Endothelial cell of umbilical vein (primary cell): ENCODE measurements around the gene SMIM14. TPM values are rescaled to one million over a fixed set of nuclear protein-coding genes. Genes with fewer than 3 reads are reported as not detected.

ENCODE experiments used
- BruUV-seq: library from RNA; stranded (reverse); fragments of 400-500 nt; replicated peaks from 2 replicates; lab custom pipeline; 2021; lab: Mats Ljungman, UMichigan
- CTCF ChIA-PET: fragments of 300-600, 350-600 bp; sonication (Branson Sonifier 250); formaldehyde crosslinking; loops from one replicate; lab custom pipeline; 2021; ENCODE audit warnings: antibody characterized with exemption, inconsistent platforms; lab: Charles Lee
- POLR2A ChIA-PET: fragments of 300-600, 350-600 bp; sonication (Branson Sonifier 250); formaldehyde crosslinking; loops from one replicate; lab custom pipeline; 2021; ENCODE audit warnings: antibody characterized with exemption, inconsistent platforms; lab: Charles Lee
- DNase-seq: peaks from one replicate; pipeline ENCODE4 v3.0.0-alpha.2; 2011; ENCODE audit warnings: low read depth, low spot score
- FAIRE-seq: peaks from 2 replicates; lab custom pipeline; 2011; peaks lifted over from hg19 to GRCh38; lab: Jason Lieb, UNC
- H2AFZ ChIP-seq: 2 replicates; pipeline ENCODE4 v1.6.0; 2012; ENCODE audit warnings: low read depth, low read length, control low read depth, inconsistent platforms
- H3K27ac ChIP-seq: 2 replicates; pipeline ENCODE4 v1.5.1; 2011; ENCODE audit warnings: low read depth, mild to moderate bottlenecking, control low read depth, low read length, moderate library complexity; ENCODE audit not compliant: insufficient read depth
- H3K27me3 ChIP-seq, 2 experiments: 2 replicates each; pipeline versions ENCODE4 v1.6.0 to v1.6.1; 2011; ENCODE audit warnings: low read length in 2 of 2, mixed read lengths in 1 of 2; ENCODE audit not compliant: control insufficient read depth in 2 of 2, insufficient read depth in 2 of 2
- H3K36me3 ChIP-seq, 2 experiments: 2 replicates in 1 of 2; 3 replicates in 1 of 2; pipeline ENCODE4 v1.5.1; 2011; ENCODE audit warnings: low read length in 2 of 2, mild to moderate bottlenecking in 1 of 2, moderate library complexity in 1 of 2; ENCODE audit not compliant: control insufficient read depth in 2 of 2, insufficient read depth in 2 of 2; ENCODE audit errors: extremely low read depth in 1 of 2
- H3K4me1 ChIP-seq: 3 replicates; pipeline ENCODE4 v1.5.1; 2011; ENCODE audit warnings: mild to moderate bottlenecking, low read length; ENCODE audit not compliant: control insufficient read depth, insufficient read depth; ENCODE audit errors: extremely low read depth
- H3K4me2 ChIP-seq: 2 replicates; pipeline ENCODE4 v1.6.1; 2011; ENCODE audit warnings: low read length, control low read depth, mixed read lengths; ENCODE audit not compliant: insufficient read depth
- H3K4me3 ChIP-seq, 3 experiments: fragments of 200-600 bp in 1 of 3; sonication (generic), shearing (Covaris generic) in 1 of 3; replicated peaks in 1 of 3; 2 replicates each; pipeline ENCODE4 v1.5.1; 2011 to 2016; ENCODE audit warnings: control low read depth in 3 of 3, low read length in 3 of 3, mild to moderate bottlenecking in 2 of 3, inconsistent platforms in 1 of 3, low read depth in 1 of 3, moderate library complexity in 1 of 3; ENCODE audit not compliant: insufficient read depth in 1 of 3
- H3K79me2 ChIP-seq: 2 replicates; pipeline ENCODE4 v1.6.0; 2012; ENCODE audit warnings: low read length, inconsistent platforms; ENCODE audit not compliant: control insufficient read depth, insufficient read depth
- H3K9ac ChIP-seq: replicated peaks from 2 replicates; pipeline ENCODE3; 2011; ENCODE audit warnings: low read length, control low read depth; ENCODE audit not compliant: insufficient read depth; ENCODE audit errors: extremely low read depth
- H3K9me1 ChIP-seq: replicated peaks from 3 replicates; pipeline ENCODE4 v1.6.0; 2011; ENCODE audit warnings: mild to moderate bottlenecking, low read length; ENCODE audit not compliant: control insufficient read depth, insufficient read depth; ENCODE audit errors: extremely low read depth
- H3K9me3 ChIP-seq: replicated peaks from 2 replicates; pipeline ENCODE4 v1.5.1; 2012; ENCODE audit warnings: low read length, inconsistent platforms; ENCODE audit not compliant: control insufficient read depth, insufficient read depth
- H4K20me1 ChIP-seq: replicated peaks from 2 replicates; pipeline ENCODE3; 2011; ENCODE audit warnings: mild to moderate bottlenecking, low read length; ENCODE audit not compliant: control insufficient read depth, insufficient read depth; ENCODE audit errors: extremely low read depth
- CTCF ChIP-seq, 2 donors: IDR thresholded peaks; 1 replicate in 1 of 2; 2 replicates in 1 of 2; pipeline ENCODE4 v1.5.1; 2011; ENCODE audit warnings: low read length in 2 of 2, mild to moderate bottlenecking in 2 of 2, moderate library complexity in 2 of 2, control low read depth in 1 of 2, inconsistent platforms in 1 of 2, low read depth in 1 of 2; ENCODE audit not compliant: insufficient read depth in 1 of 2; ENCODE audit errors: extremely low read depth in 1 of 2
- EZH2 ChIP-seq: IDR thresholded peaks from 2 replicates; pipeline ENCODE4 v1.6.1; 2012; ENCODE audit warnings: borderline replicate concordance, low read depth, mild to moderate bottlenecking, moderate library complexity, low read length, inconsistent platforms; ENCODE audit not compliant: severe bottlenecking
- FOS ChIP-seq: IDR thresholded peaks from 2 replicates; pipeline ENCODE4 v1.6.1; 2011; ENCODE audit warnings: mild to moderate bottlenecking, low read length, moderate library complexity, borderline replicate concordance; ENCODE audit not compliant: insufficient read depth
- GATA2 ChIP-seq: IDR thresholded peaks from 2 replicates; pipeline ENCODE4 v1.7.0; 2011; ENCODE audit warnings: low read depth, mild to moderate bottlenecking, moderate library complexity, mixed read lengths, low read length; ENCODE audit not compliant: insufficient read length, insufficient read depth
- JUN ChIP-seq: IDR thresholded peaks from 2 replicates; pipeline ENCODE4 v1.6.1; 2011; ENCODE audit warnings: borderline replicate concordance, low read depth; ENCODE audit not compliant: insufficient read length, insufficient read depth
- MAX ChIP-seq: IDR thresholded peaks from 2 replicates; pipeline ENCODE4 v1.6.1; 2011; ENCODE audit not compliant: insufficient read depth, insufficient read length
- MYC ChIP-seq: IDR thresholded peaks from one replicate; pipeline ENCODE4 v1.6.1; 2011; ENCODE audit warnings: mild to moderate bottlenecking, low read depth, low read length
- POLR2A ChIP-seq: IDR thresholded peaks from 2 replicates; pipeline ENCODE4 v1.6.1; 2012; ENCODE audit warnings: low read depth, mild to moderate bottlenecking, control low read depth, low read length
- POLR2AphosphoS5 ChIP-seq: IDR thresholded peaks from 2 replicates; pipeline ENCODE4 v1.6.1; 2012; ENCODE audit warnings: low read depth, mild to moderate bottlenecking, control low read depth, low read length, moderate library complexity; ENCODE audit not compliant: insufficient read depth
- dilution Hi-C: fragments of 300-500 bp; cut with MboI; formaldehyde crosslinking; loops from one replicate; pipeline ENCODE4 v1.15.0; 2019; ENCODE audit warnings: low sequenced_read_pairs; ENCODE audit not compliant: extremely low pct_ligation_motif_present
- intact Hi-C: fragments of 100-400 bp; cut with micrococcal nuclease; formaldehyde crosslinking; loops from one replicate; pipeline ENCODE4 v1.10.0; 2022
- polyA plus RNA-seq, 4 experiments: library from polyadenylated mRNA; depleted of rRNA in 3 of 4; stranded (reverse) in 3 of 4; unstranded in 1 of 4; fragments of >200 nt; gene quantifications; 2 replicates each; pipeline versions ENCODE4 v1.2.1 to v1.2.3, GENCODE V29; 2011 to 2012; ENCODE audit warnings: missing spikeins in 1 of 4
- total RNA-seq: library from RNA; stranded (reverse); gene quantifications from 2 replicates; pipeline ENCODE4 v1.2.3, GENCODE V29; 2021

Gene SMIM14
- total and polyA plus RNA-seq, 2 donors (not counting 3 experiments of a cell fraction or from before 2014, with no cell fraction given) = 12.3 to 15.4 TPM

GRCh38 chr4:39539089-39539611 is 99.5 kb downstream of the SMIM14 start:
- Histone ChIP-seq H2AFZ (no peak overlapping the region), H3K79me2 (no peaks in the 10 kb centered on the region), H3K4me3 (no peak overlapping the region), H3K4me2 (no peak overlapping the region), H3K4me1 (no peaks in the 10 kb centered on the region), H3K27ac (no peak overlapping the region), H3K36me3 (no peaks in the 10 kb centered on the region), H3K27me3 (no peaks in the 10 kb centered on the region), H4K20me1 (no peaks in the 10 kb centered on the region), H3K9me1 (no peaks in the 10 kb centered on the region), H3K9me3 (no peaks in the 10 kb centered on the region), H3K9ac (no peak overlapping the region)
- dilution Hi-C loops (no loop called here), intact Hi-C loops (no loop called here)
- TF ChIP-seq JUN (no peak), POLR2A (no peak), FOS (no peak), EZH2 (no peak), MYC (no peak), MAX (no peak), POLR2AphosphoS5 (no peak), GATA2 (no peak), CTCF (IDR thresholded peaks at IDR 0.05; ENCODE audit: extremely low read depth in 1 of 2, insufficient read depth in 1 of 2, low read depth in 1 of 2, low read length in 2 of 2) (no peak)
- ChIA-PET POLR2A (no interaction called here), CTCF (no interaction called here)
- FAIRE-seq = no peak
- no TSS peak for BruUV-seq
- no peak for DNase-seq
